ENCODE measurements around the gene NKX1-2. TPM values are rescaled to one million over a fixed set of nuclear protein-coding genes. Genes with fewer than 3 reads are reported as not detected.

The NKX1-2 gene
- total RNA-seq, 1 donor from 2014 or later = 0.77 TPM

DNA sequence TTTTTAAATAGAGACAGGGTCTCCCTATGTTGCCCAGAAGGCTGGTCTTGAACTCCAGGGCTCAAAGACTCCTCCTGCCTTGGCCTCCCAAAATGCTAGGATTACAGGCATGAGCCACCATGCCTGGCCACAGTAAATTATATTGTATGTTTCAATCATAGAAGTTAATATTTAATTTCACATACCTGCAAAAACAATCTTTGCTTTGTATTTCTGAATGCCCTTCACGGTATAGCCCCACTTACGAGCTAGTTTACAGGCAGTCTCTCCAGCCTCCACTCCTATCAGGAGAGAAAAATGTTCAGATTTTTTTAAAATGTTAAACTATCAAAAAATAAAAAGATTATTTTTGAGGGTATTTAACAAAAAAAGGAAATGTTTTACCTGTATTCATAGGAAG, 41.5 kb downstream of the NKX1-2 start:
- TF ChIP-seq, protein P1, sequence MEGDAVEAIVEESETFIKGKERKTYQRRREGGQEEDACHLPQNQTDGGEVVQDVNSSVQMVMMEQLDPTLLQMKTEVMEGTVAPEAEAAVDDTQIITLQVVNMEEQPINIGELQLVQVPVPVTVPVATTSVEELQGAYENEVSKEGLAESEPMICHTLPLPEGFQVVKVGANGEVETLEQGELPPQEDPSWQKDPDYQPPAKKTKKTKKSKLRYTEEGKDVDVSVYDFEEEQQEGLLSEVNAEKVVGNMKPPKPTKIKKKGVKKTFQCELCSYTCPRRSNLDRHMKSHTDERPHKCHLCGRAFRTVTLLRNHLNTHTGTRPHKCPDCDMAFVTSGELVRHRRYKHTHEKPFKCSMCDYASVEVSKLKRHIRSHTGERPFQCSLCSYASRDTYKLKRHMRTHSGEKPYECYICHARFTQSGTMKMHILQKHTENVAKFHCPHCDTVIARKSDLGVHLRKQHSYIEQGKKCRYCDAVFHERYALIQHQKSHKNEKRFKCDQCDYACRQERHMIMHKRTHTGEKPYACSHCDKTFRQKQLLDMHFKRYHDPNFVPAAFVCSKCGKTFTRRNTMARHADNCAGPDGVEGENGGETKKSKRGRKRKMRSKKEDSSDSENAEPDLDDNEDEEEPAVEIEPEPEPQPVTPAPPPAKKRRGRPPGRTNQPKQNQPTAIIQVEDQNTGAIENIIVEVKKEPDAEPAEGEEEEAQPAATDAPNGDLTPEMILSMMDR (IDR thresholded peaks at IDR 0.05; ENCODE audit: unreplicated experiment) = no peak
- no peaks in the 10 kb centered on the region for H3K36me3 Mint-ChIP-seq (ENCODE audit: low read depth, unreplicated experiment)
- DNase-seq (ENCODE audit: low spot score) = no peak

DNA sequence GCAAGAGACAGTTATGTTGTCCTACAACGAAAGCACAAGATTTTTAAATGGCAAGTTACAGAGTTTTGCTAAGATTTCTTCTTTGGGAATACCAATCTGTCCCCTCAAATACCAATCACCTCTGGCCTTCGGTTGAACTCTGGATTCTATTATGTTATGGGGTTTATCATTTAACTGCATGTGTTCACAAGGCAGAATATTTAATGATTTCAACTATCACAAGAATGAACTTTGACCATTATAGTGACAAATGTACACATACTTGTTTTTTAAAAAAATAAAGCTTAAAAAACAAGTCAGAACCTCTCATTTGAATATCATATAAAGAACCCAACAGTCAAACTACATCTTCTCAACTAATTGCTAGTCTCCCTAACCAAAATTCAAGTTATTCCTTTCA, 42.4 kb downstream of the NKX1-2 start:
- TF ChIP-seq, protein P1 (IDR thresholded peaks at IDR 0.05; ENCODE audit: unreplicated experiment) = no peak
- H3K4me1 Mint-ChIP-seq (ENCODE audit: unreplicated experiment) = peaks cover 9% of the 10 kb centered on the region
- H3K36me3 Mint-ChIP-seq (ENCODE audit: low read depth, unreplicated experiment) = no peaks in the 10 kb centered on the region
- H3K9me3 Mint-ChIP-seq (ENCODE audit: unreplicated experiment) = no peaks in the 10 kb centered on the region
- DNase-seq (ENCODE audit: low spot score) = no peak
- H3K4me3 Mint-ChIP-seq (ENCODE audit: unreplicated experiment) = no peak overlapping the region
- H3K27ac Mint-ChIP-seq (ENCODE audit: unreplicated experiment) = no peak overlapping the region
- no peaks in the 10 kb centered on the region for H3K27me3 Mint-ChIP-seq (ENCODE audit: unreplicated experiment)

More for the DNA sequence above, 41.5 kb downstream of the NKX1-2 start:
- peaks cover 4% of the 10 kb centered on the region for H3K4me1 Mint-ChIP-seq (ENCODE audit: unreplicated experiment)
- H3K4me3 Mint-ChIP-seq (ENCODE audit: unreplicated experiment) = no peak overlapping the region
- H3K27ac Mint-ChIP-seq (ENCODE audit: unreplicated experiment) = no peak overlapping the region
- no peaks in the 10 kb centered on the region for H3K27me3 Mint-ChIP-seq (ENCODE audit: unreplicated experiment)
- H3K9me3 Mint-ChIP-seq (ENCODE audit: unreplicated experiment) = no peaks in the 10 kb centered on the region

DNA sequence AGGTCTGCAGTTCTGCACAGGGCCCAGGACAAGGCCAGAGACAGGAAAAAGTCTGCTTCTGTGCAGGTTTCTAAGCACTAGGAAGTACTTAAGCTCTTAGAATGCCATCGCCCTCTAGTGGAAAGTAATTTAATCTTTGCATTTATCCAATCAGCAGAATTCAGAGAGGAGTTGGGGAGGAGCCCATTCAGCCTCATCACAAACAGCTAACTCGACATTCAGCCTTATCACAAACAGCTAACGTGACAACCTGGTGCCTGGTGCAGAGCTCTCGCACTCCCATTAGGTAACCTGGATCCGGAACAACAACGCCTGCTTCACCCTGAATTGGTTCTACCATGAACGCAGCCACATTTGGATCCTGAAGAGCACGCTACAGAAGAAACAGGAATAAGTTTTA, 46.3 kb downstream of the NKX1-2 start:
- H3K9me3 Mint-ChIP-seq (ENCODE audit: unreplicated experiment) = no peaks in the 10 kb centered on the region
- peaks cover 6% of the 10 kb centered on the region for H3K36me3 Mint-ChIP-seq (ENCODE audit: low read depth, unreplicated experiment)
- H3K4me1 Mint-ChIP-seq (ENCODE audit: unreplicated experiment) = peaks cover 9% of the 10 kb centered on the region
- no peak overlapping the region for H3K4me3 Mint-ChIP-seq (ENCODE audit: unreplicated experiment)
- H3K27me3 Mint-ChIP-seq (ENCODE audit: unreplicated experiment) = no peaks in the 10 kb centered on the region
- TF ChIP-seq, protein P1 (IDR thresholded peaks at IDR 0.05; ENCODE audit: unreplicated experiment) = peak; percentile 67
- peak; percentile 36 for DNase-seq (ENCODE audit: low spot score)
- H3K27ac Mint-ChIP-seq (ENCODE audit: unreplicated experiment) = no peak overlapping the region

DNA sequence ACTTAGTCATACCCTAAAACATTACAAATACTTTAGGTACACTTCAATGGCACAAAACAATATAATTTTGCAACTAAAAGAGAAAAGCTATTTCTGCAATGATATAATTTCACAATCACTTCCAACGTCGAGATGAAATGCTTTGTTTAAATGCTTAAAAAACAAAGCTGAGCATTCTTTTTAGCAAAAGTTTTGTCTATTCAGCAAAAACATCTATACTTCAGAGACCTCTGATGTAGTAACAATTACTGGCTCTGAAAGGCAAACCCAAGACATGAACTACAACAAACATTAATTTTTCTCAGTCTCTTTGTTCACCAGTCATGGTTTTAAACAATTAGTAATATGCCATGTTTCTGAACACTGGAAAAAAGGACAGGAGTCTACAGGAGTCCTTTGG, 47.6 kb downstream of the NKX1-2 start:
- TF ChIP-seq, protein P1 (IDR thresholded peaks at IDR 0.05; ENCODE audit: unreplicated experiment) = no peak
- Mint-ChIP-seq H3K27ac (ENCODE audit: unreplicated experiment) (no peak overlapping the region), H3K4me1 (ENCODE audit: unreplicated experiment) (peaks cover 9% of the 10 kb centered on the region), H3K4me3 (ENCODE audit: unreplicated experiment) (no peak overlapping the region), H3K36me3 (ENCODE audit: low read depth, unreplicated experiment) (peaks cover 6% of the 10 kb centered on the region), H3K9me3 (ENCODE audit: unreplicated experiment) (no peaks in the 10 kb centered on the region), H3K27me3 (ENCODE audit: unreplicated experiment) (no peaks in the 10 kb centered on the region)
- no peak for DNase-seq (ENCODE audit: low spot score)

DNA sequence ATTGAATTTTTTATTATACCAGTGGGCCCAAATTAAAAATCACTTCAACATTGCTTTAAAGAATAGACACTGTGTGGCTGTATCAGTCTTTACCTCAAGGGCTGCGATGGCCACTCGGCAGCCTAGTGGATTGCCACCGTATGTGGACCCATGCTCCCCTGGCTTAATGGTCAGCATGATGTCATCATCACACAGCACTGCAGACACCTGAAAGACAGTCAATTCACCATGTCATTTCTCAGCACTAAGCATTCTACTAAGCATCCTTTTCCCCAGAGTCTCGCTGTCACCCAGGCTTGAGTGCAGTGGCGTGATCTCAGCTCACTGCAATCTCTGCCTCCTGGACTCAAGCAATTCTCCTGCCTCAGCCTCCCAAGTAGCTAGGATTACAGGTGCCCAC, 48.2 kb downstream of the NKX1-2 start:
- Mint-ChIP-seq H3K27me3 (ENCODE audit: unreplicated experiment) (no peaks in the 10 kb centered on the region), H3K27ac (ENCODE audit: unreplicated experiment) (no peak overlapping the region), H3K9me3 (ENCODE audit: unreplicated experiment) (no peaks in the 10 kb centered on the region), H3K36me3 (ENCODE audit: low read depth, unreplicated experiment) (peaks cover 6% of the 10 kb centered on the region), H3K4me3 (ENCODE audit: unreplicated experiment) (no peak overlapping the region), H3K4me1 (ENCODE audit: unreplicated experiment) (peaks cover 9% of the 10 kb centered on the region)
- TF ChIP-seq, protein P1 (IDR thresholded peaks at IDR 0.05; ENCODE audit: unreplicated experiment) = no peak
- DNase-seq (ENCODE audit: low spot score) = no peak

Other genes starting within 250 kb of the NKX1-2 start
- 36.6 TPM for gene OAT, start 31.1 kb downstream of the NKX1-2 start, total RNA-seq (ENCODE audit: unreplicated experiment)
- 4.2 TPM for gene LHPP, start 11.8 kb upstream of the NKX1-2 start, total RNA-seq (ENCODE audit: unreplicated experiment)